Hepatocyte (in vitro differentiated cells): ENCODE data around the gene AKR7A2.
"Not testable (repeated sequence)": the region's sequence is repeated elsewhere in the genome, so short reads cannot be mapped to it uniquely, and the experiment has no call there.

ENCODE experiments used
- CTCF ChIP-seq: fragments of 200-600 bp; sonication (generic); IDR thresholded peaks from 2 replicates; pipeline ENCODE4 v1.5.1; 2016; ENCODE audit warnings: antibody characterized with exemption, mild to moderate bottlenecking; ENCODE audit not compliant: poor library complexity
- EZH2 ChIP-seq: fragments of 200-600 bp; sonication (generic); IDR thresholded peaks from 2 replicates; pipeline ENCODE4 v1.6.1; 2016; ENCODE audit warnings: antibody characterized with exemption, mild to moderate bottlenecking, borderline replicate concordance

- TF ChIP-seq CTCF, EZH2: not testable (repeated sequence)
Measured at GRCh38 chr1:19304081-19304480, 7.9 kb downstream of the AKR7A2 start.
